Coronary artery (tissue), 2 donors: ENCODE results near the gene TMEM209.
"Not testable (repeated sequence)": the region's sequence is repeated elsewhere in the genome, so short reads cannot be mapped to it uniquely, and the experiment has no call there.

Experiments
- DNase-seq: peaks from one replicate; pipeline ENCODE4 v3.0.0-alpha.2; 2017; ENCODE audit warnings: low spot score
- H3K27ac ChIP-seq, 2 donors: fragments of 200-600 bp; sonication (generic); one replicate each; pipeline ENCODE4 v1.5.1; 2016 to 2019
- H3K4me3 ChIP-seq: fragments of 200-600 bp; sonication (generic); 2 replicates; pipeline ENCODE4 v1.5.1; 2016; ENCODE audit warnings: mild to moderate bottlenecking, moderate library complexity
- CTCF ChIP-seq: fragments of 200-600 bp; sonication (generic); IDR thresholded peaks from one replicate; pipeline ENCODE4 v1.5.1; 2019; ENCODE audit warnings: antibody characterized with exemption

TMEM209 gene

GRCh38 chr7:130205084-130205947 lies at the start of gene TMEM209:
TSS of gene TMEM209 (minus strand) at chr7:130205406. CDS start at chr7:130205375, 31 bp downstream.
- Histone ChIP-seq H3K4me3 (peak within 1 kb of the TSS; percentile 89), H3K27ac (peak within 1 kb of the TSS; percentile 81 to 94)
- peak; percentile 97 for DNase-seq
- TF ChIP-seq CTCF, result no peak

- H3K4me3 ChIP-seq, result no peak overlapping the region
- DNase-seq, result no peak
- H3K27ac ChIP-seq, result no peak overlapping the region
- no peak for TF ChIP-seq CTCF
Measured at GRCh38 chr7:130254555-130254954, 49.3 kb upstream of the TMEM209 start.

GRCh38 chr7:130249626-130250025 lies 44.4 kb upstream of the TMEM209 start:
- DNase-seq, H3K4me3 ChIP-seq, H3K27ac ChIP-seq: not testable (repeated sequence)

- H3K27ac ChIP-seq, DNase-seq, H3K4me3 ChIP-seq: not testable (repeated sequence)
Measured at GRCh38 chr7:130248842-130249241, 43.6 kb upstream of the TMEM209 start.

GRCh38 chr7:130246491-130246890 lies 41.3 kb upstream of the TMEM209 start:
- not testable (repeated sequence) for H3K27ac ChIP-seq, DNase-seq, H3K4me3 ChIP-seq

GRCh38 chr7:130243486-130243885 lies 38.3 kb upstream of the TMEM209 start:
- not testable (repeated sequence) for H3K4me3 ChIP-seq, DNase-seq, H3K27ac ChIP-seq

- no peak for DNase-seq
- Histone ChIP-seq H3K4me3 (no peak overlapping the region), H3K27ac (no peak overlapping the region)
- peak; percentile 42 for TF ChIP-seq CTCF
Measured at GRCh38 chr7:130242198-130243014, 37.2 kb upstream of the TMEM209 start.

- no peak for TF ChIP-seq CTCF
- no peak overlapping the region for H3K4me3 ChIP-seq
- H3K27ac ChIP-seq, result no peak overlapping the region
- DNase-seq, result no peak
Measured at GRCh38 chr7:130240240-130240639, 35.0 kb upstream of the TMEM209 start.

GRCh38 chr7:130236361-130236760 lies 31.2 kb upstream of the TMEM209 start:
- not testable (repeated sequence) for DNase-seq, H3K27ac ChIP-seq, H3K4me3 ChIP-seq
